Muscle of leg (tissue), 11 donors: ENCODE data around the gene ZNF33B. TPM values are rescaled to one million over a fixed set of nuclear protein-coding genes. Genes with fewer than 3 reads are reported as not detected.
"Not testable (repeated sequence)": the region's sequence is repeated elsewhere in the genome, so short reads cannot be mapped to it uniquely, and the experiment has no call there.

Source experiments
- DNase-seq: peaks from one replicate; pipeline ENCODE4 v3.0.0; 2013
- H3K27ac ChIP-seq: one replicate; pipeline ENCODE4 v1.5.1; 2013; ENCODE audit warnings: mild to moderate bottlenecking, low read length, control low read depth
- H3K27me3 ChIP-seq: one replicate; pipeline ENCODE4 v1.6.1; 2013; ENCODE audit warnings: low read length; ENCODE audit not compliant: control insufficient read depth, insufficient read depth
- H3K36me3 ChIP-seq: one replicate; pipeline ENCODE4 v1.6.1; 2013; ENCODE audit warnings: low read length; ENCODE audit not compliant: control insufficient read depth, insufficient read depth
- H3K4me1 ChIP-seq: one replicate; pipeline ENCODE4 v1.6.1; 2013; ENCODE audit warnings: low read length; ENCODE audit not compliant: control insufficient read depth, insufficient read depth
- H3K4me3 ChIP-seq: one replicate; pipeline ENCODE4 v1.5.1; 2013; ENCODE audit warnings: low read length, control low read depth
- H3K9me3 ChIP-seq: replicated peaks from 2 replicates; pipeline ENCODE4 v1.6.1; 2013; ENCODE audit warnings: low read depth, low read length; ENCODE audit not compliant: control insufficient read depth
- WGBS: methylation state at CpG from one replicate; pipeline ENCODE4 v1.1.5; 2013; ENCODE audit warnings: missing lambda C conversion rate; ENCODE audit not compliant: insufficient coverage; 5-methylcytosine and 5-hydroxymethylcytosine counted together
- polyA plus RNA-seq, 8 donors: library from polyadenylated mRNA; unstranded; fragments of 120-200 nt; gene quantifications; one replicate each; pipeline versions ENCODE4 v1.2.1 to v1.2.3, GENCODE V29; 2013; ENCODE audit warnings: inconsistent platforms in 1 of 8, low replicate concordance in 1 of 8; ENCODE audit not compliant: insufficient read length in 8 of 8, insufficient read depth in 1 of 8
- total RNA-seq: library from RNA; stranded (reverse); fragments of 120-200 nt; gene quantifications from one replicate; pipeline ENCODE4 v1.2.4, GENCODE V29; 2013

ZNF33B gene
- total and polyA plus RNA-seq, 9 donors, result 11.7 to 17.1 (median 13.7) TPM

- 83% methylated on average over 2 of the region's 7 CpGs for WGBS
- Histone ChIP-seq H3K27ac (no peak overlapping the region), H3K4me3 (no peak overlapping the region), H3K36me3 (no peaks in the 10 kb centered on the region), H3K27me3 (no peaks in the 10 kb centered on the region), H3K4me1 (no peaks in the 10 kb centered on the region), H3K9me3 (no peaks in the 10 kb centered on the region)
- no peak for DNase-seq
Observed at GRCh38 chr10:42578019-42578418, 60.4 kb downstream of the ZNF33B start.

GRCh38 chr10:42576338-42576737 is 62.0 kb downstream of the ZNF33B start:
- H3K36me3 ChIP-seq, result no peaks in the 10 kb centered on the region
- no peak for DNase-seq
- no peaks in the 10 kb centered on the region for H3K4me1 ChIP-seq
- no CpG with 5 or more reads among the region's 4 CpGs for WGBS
- no peaks in the 10 kb centered on the region for H3K27me3 ChIP-seq
- H3K27ac ChIP-seq, result no peak overlapping the region
- H3K9me3 ChIP-seq, result no peaks in the 10 kb centered on the region
- no peak overlapping the region for H3K4me3 ChIP-seq

DNA sequence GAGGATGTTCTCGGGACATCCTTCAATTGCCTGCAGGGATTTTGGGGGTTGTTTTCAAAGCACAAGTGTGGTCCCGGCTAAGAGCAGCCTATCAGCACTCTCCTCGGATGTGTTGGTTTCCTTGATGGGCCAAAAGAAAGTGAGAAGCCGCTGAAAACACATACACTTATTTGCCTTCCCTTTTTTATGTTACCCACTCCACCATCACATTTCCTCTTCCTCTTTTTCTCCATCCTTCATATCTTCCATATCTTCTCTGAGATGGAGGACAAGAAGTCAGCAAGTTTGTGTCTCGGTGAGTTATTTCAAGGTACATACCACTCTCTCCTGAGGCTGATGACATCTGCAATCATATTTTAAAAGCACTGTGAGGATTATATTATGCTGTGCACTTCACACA is 64.0 kb downstream of the ZNF33B start:
- Histone ChIP-seq H3K9me3 (peaks cover 3% of the 10 kb centered on the region), H3K4me1 (no peaks in the 10 kb centered on the region), H3K36me3 (no peaks in the 10 kb centered on the region), H3K27me3 (no peaks in the 10 kb centered on the region), H3K27ac (no peak overlapping the region), H3K4me3 (no peak overlapping the region)
- 67% methylated on average over 1 of the region's 5 CpGs for WGBS
- DNase-seq, result no peak

- H3K36me3 ChIP-seq, result no peaks in the 10 kb centered on the region
- no peaks in the 10 kb centered on the region for H3K27me3 ChIP-seq
- no peak overlapping the region for H3K4me3 ChIP-seq
- no peak overlapping the region for H3K27ac ChIP-seq
- WGBS, result 56% methylated on average over 1 of the region's 5 CpGs
- H3K9me3 ChIP-seq, result no peaks in the 10 kb centered on the region
- H3K4me1 ChIP-seq, result peaks cover 4% of the 10 kb centered on the region
- DNase-seq, result no peak
Observed at GRCh38 chr10:42556931-42557330, 81.4 kb downstream of the ZNF33B start.

DNA sequence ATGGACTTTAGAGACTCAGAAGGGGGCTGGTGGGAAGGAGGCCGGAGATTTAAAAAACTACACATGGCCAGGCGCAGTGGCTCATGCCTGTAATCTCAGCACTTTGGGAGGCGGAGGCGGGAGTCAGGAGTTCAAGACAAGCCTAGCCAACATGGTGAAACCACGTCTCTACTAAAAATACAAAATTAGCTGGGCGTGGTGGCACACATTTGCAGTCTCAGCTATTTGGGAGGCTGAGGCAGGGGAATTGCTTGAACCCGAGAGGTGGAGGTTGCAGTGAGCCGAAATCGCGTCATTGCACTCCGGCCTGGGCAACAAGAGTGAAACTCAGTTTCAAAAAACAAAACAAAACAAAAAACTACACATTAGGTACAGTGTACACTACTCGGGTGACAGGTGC is 84.8 kb downstream of the ZNF33B start:
- H3K36me3 ChIP-seq, H3K27ac ChIP-seq, H3K4me3 ChIP-seq, H3K27me3 ChIP-seq, DNase-seq, H3K9me3 ChIP-seq: not testable (repeated sequence)
- 55% methylated on average over 2 of the region's 12 CpGs for WGBS
- peaks cover 12% of the 10 kb centered on the region for H3K4me1 ChIP-seq

- no peak for DNase-seq
- H3K4me3 ChIP-seq, result peak overlapping the region; percentile 67
- H3K9me3 ChIP-seq, result no peaks in the 10 kb centered on the region
- no peaks in the 10 kb centered on the region for H3K36me3 ChIP-seq
- 3% methylated on average over 9 of the region's 14 CpGs for WGBS
- H3K27ac ChIP-seq, result no peak overlapping the region
- H3K4me1 ChIP-seq, result peaks cover 12% of the 10 kb centered on the region
- H3K27me3 ChIP-seq, result no peaks in the 10 kb centered on the region
Observed at GRCh38 chr10:42553064-42553407, 85.3 kb downstream of the ZNF33B start.

DNA sequence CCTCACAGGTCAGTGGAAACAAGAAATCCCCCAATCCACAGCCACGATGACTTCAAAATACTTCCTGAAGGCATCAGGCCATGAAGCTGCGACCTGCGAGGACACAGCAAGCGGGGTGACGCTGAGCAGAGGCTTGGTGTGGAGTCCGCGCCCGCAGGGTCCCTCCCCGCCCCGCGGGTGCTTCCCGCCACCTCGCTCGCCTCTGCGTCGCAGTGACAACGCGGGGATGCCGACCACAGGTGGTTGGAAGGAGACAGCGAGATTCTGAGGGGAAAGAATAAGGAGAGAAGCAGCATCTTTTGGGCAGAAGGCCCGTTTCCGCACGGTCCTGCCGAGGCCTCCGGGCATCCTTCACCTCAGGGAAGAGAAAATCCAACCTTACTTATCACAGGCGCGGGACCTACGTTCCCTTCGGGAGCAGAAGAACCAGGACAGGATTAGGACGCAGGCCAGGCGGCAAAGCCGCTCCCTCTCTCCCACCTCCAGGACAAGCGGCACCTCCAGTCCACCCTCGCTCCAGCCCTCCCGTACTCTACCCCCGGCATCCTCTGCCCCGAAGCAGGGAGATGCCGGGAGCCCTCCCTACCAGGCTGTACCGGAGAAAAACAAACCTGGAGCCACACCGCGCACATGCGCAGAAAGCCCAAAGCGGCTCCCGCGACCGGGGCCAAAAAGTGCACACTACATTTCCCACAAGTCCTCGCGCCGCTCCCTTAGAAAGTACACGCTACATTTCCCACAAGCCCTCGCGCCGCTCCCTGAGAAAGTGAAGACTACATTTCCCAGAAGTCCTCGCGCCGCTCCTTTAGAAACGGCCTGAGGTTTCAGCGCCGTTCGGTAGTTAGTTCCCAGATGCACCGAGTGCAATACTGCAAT is 85.9 kb downstream of the ZNF33B start:
- Histone ChIP-seq H3K4me3 (peak overlapping the region; percentile 67), H3K27me3 (no peaks in the 10 kb centered on the region), H3K4me1 (peaks cover 12% of the 10 kb centered on the region), H3K9me3 (no peaks in the 10 kb centered on the region), H3K36me3 (no peaks in the 10 kb centered on the region), H3K27ac (peak overlapping the region; percentile 62)
- under 1% methylated on average over 47 of the region's 61 CpGs for WGBS
- DNase-seq, result peak; percentile 99

DNA sequence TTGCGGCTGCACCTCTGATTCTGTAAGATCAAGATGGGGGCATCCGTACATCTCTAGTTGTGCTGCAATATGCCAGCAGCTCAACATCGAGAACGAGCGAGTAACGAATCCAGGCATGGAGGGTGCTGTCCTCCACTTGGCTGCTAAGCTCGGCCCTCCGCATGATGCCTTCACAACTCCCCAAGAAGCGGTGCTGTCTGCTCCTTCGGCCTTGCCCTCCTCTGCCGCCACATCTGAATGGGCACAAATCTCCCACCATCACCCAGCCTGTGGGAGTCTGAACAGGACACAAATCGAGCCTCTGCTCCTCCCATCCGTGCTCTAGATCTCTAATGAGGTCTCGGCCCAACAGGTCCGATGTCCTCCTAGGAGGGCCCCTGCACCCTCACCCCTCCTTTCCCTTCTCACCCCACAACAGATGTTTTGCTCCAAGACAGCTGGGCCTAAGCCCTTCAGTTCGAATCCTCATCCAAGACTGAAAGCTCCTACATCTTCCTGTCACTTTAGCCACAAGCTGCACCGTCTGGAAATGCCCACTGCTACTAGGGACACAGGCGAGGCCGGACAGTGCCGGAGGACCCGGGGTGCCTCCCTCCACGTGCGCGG is 86.7 kb downstream of the ZNF33B start:
- WGBS, result 43% methylated on average over 22 of the region's 24 CpGs
- Histone ChIP-seq H3K27me3 (no peaks in the 10 kb centered on the region), H3K36me3 (no peaks in the 10 kb centered on the region), H3K4me3 (peak overlapping the region; percentile 67), H3K4me1 (peaks cover 12% of the 10 kb centered on the region), H3K9me3 (no peaks in the 10 kb centered on the region), H3K27ac (no peak overlapping the region)
- no peak for DNase-seq

DNA sequence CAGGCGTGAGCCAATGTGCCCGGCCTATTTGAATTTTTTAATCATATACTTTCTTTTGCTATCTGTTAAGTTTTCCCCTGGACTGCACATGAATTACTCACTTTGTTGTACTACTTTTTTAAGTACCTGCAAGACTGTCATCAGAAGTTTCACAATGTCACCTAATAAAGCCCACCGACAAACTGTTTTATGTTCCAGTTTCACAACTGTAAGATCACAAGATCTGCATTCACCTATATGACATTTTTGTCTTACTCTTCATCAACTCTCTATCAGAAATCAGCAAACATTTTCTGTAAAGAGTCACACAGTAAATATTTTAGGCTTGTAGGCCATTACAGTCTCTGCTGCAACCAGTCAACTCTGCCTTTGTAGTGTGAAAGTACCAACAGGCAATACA is 88.5 kb downstream of the ZNF33B start:
- peaks cover 12% of the 10 kb centered on the region for H3K4me1 ChIP-seq
- no peaks in the 10 kb centered on the region for H3K27me3 ChIP-seq
- no peak for DNase-seq
- 93% methylated on average over 3 of the region's 3 CpGs for WGBS
- H3K27ac ChIP-seq, result no peak overlapping the region
- H3K9me3 ChIP-seq, result peaks cover 6% of the 10 kb centered on the region
- H3K4me3 ChIP-seq, result no peak overlapping the region
- no peaks in the 10 kb centered on the region for H3K36me3 ChIP-seq

- WGBS, result no CpG with 5 or more reads among the region's 3 CpGs
- Histone ChIP-seq H3K4me3 (no peak overlapping the region), H3K27ac (no peak overlapping the region), H3K4me1 (peaks cover 12% of the 10 kb centered on the region), H3K9me3 (peaks cover 8% of the 10 kb centered on the region), H3K27me3 (no peaks in the 10 kb centered on the region), H3K36me3 (no peaks in the 10 kb centered on the region)
- no peak for DNase-seq
Observed at GRCh38 chr10:42548254-42548653, 90.1 kb downstream of the ZNF33B start.
